Measurements from ENCODE around the gene ATXN7L1.

Gene ATXN7L1

GRCh38 chr7:105876091-105876963 is at the start of gene ATXN7L1:
TSS of gene ATXN7L1 (minus strand) at chr7:105876599. CDS start at chr7:105876558, 41 bp downstream.
- peak; percentile 78 to 91 (median 85) for DNase-seq (ENCODE audit: low read depth in 3 of 3)

GRCh38 chr7:105926131-105926530 is 49.7 kb upstream of the ATXN7L1 start:
- no peak for DNase-seq (ENCODE audit: low read depth in 3 of 3)

- DNase-seq (ENCODE audit: low read depth in 3 of 3): peak in 1 of 3 experiments; percentile 16
Measured at GRCh38 chr7:105924945-105925344, 48.5 kb upstream of the ATXN7L1 start.

- no peak for DNase-seq (ENCODE audit: low read depth in 3 of 3)
Measured at GRCh38 chr7:105920766-105921165, 44.4 kb upstream of the ATXN7L1 start.

- DNase-seq (ENCODE audit: low read depth in 3 of 3): no peak
Measured at GRCh38 chr7:105917659-105918058, 41.3 kb upstream of the ATXN7L1 start.

GRCh38 chr7:105916603-105917002 is 40.2 kb upstream of the ATXN7L1 start:
- no peak for DNase-seq (ENCODE audit: low read depth in 3 of 3)

GRCh38 chr7:105913947-105914346 is 37.5 kb upstream of the ATXN7L1 start:
- DNase-seq (ENCODE audit: low read depth in 3 of 3): no peak

GRCh38 chr7:105911961-105912575 is 35.7 kb upstream of the ATXN7L1 start:
- no peak for DNase-seq (ENCODE audit: low read depth in 3 of 3)

- no peak for DNase-seq (ENCODE audit: low read depth in 3 of 3)
Measured at GRCh38 chr7:105910172-105910571, 33.8 kb upstream of the ATXN7L1 start.

- no peak for DNase-seq (ENCODE audit: low read depth in 3 of 3)
Measured at GRCh38 chr7:105909742-105910141, 33.3 kb upstream of the ATXN7L1 start.

- no peak for DNase-seq (ENCODE audit: low read depth in 3 of 3)
Measured at GRCh38 chr7:105907129-105907846, 30.9 kb upstream of the ATXN7L1 start.

- DNase-seq (ENCODE audit: low read depth in 3 of 3): no peak
Measured at GRCh38 chr7:105906695-105907094, 30.3 kb upstream of the ATXN7L1 start.

- DNase-seq (ENCODE audit: low read depth in 3 of 3): no peak
Measured at GRCh38 chr7:105905910-105906568, 29.6 kb upstream of the ATXN7L1 start.

GRCh38 chr7:105905209-105905909 is 29.0 kb upstream of the ATXN7L1 start:
- DNase-seq (ENCODE audit: low read depth in 3 of 3): no peak

GRCh38 chr7:105904064-105904463 is 27.7 kb upstream of the ATXN7L1 start:
- no peak for DNase-seq (ENCODE audit: low read depth in 3 of 3)

- no peak for DNase-seq (ENCODE audit: low read depth in 3 of 3)
Measured at GRCh38 chr7:105902325-105902911, 26.0 kb upstream of the ATXN7L1 start.

GRCh38 chr7:105897999-105898398 is 21.6 kb upstream of the ATXN7L1 start:
- no peak for DNase-seq (ENCODE audit: low read depth in 3 of 3)

- no peak for DNase-seq (ENCODE audit: low read depth in 3 of 3)
Measured at GRCh38 chr7:105896407-105896911, 20.1 kb upstream of the ATXN7L1 start.

- DNase-seq (ENCODE audit: low read depth in 3 of 3): no peak
Measured at GRCh38 chr7:105894131-105894530, 17.7 kb upstream of the ATXN7L1 start.

- no peak for DNase-seq (ENCODE audit: low read depth in 3 of 3)
Measured at GRCh38 chr7:105892387-105892786, 16.0 kb upstream of the ATXN7L1 start.
